Testis (tissue), 3 donors: Measurements from ENCODE around the gene ACE. TPM values are rescaled to one million over a fixed set of nuclear protein-coding genes. Genes with fewer than 3 reads are reported as not detected.

Experiments used
- DNase-seq: peaks from one replicate; pipeline ENCODE4 v3.0.0-alpha.2; 2019
- H3K27ac ChIP-seq, 2 donors: fragments of 200-600 bp; sonication (generic); one replicate each; pipeline ENCODE4 v1.5.1; 2019
- H3K27me3 ChIP-seq: fragments of 200-600 bp; sonication (generic); one replicate; pipeline ENCODE4 v1.5.1; 2019
- H3K36me3 ChIP-seq: fragments of 200-600 bp; sonication (generic); one replicate; pipeline ENCODE4 v1.5.1; 2017; ENCODE audit warnings: low read depth; ENCODE audit errors: missing control alignments
- H3K4me1 ChIP-seq: fragments of 200-600 bp; sonication (generic); one replicate; pipeline ENCODE4 v1.5.1; 2019
- H3K4me3 ChIP-seq, 2 donors: fragments of 200-600 bp; sonication (generic); one replicate each; pipeline ENCODE4 v1.5.1; 2017 to 2019
- H3K9me3 ChIP-seq: fragments of 200-600 bp; sonication (generic); one replicate; pipeline ENCODE4 v1.5.1; 2017
- CTCF ChIP-seq, 3 experiments: fragments of 450-650 bp in 2 of 3; fragments of 200-600 bp in 1 of 3; sonication (generic) in 1 of 3; IDR thresholded peaks; one replicate each; pipeline ENCODE4 v1.5.1; 2016 to 2019; ENCODE audit warnings: antibody characterized with exemption in 3 of 3, mild to moderate bottlenecking in 2 of 3, moderate library complexity in 1 of 3
- POLR2A ChIP-seq: fragments of 450-650 bp; IDR thresholded peaks from one replicate; pipeline ENCODE4 v1.6.1; 2017; ENCODE audit warnings: antibody characterized with exemption, mild to moderate bottlenecking, moderate library complexity
- WGBS, 2 donors: methylation state at CpG; one replicate each; pipeline ENCODE4 v1.1.5; 2018; 5-methylcytosine and 5-hydroxymethylcytosine counted together
- intact Hi-C: fragments of 100-400 bp; cut with DNase I; formaldehyde crosslinking; loops from one replicate; pipeline ENCODE4 v1.15.1; 2023; ENCODE audit warnings: low total_unique reads
- polyA plus RNA-seq: library from polyadenylated mRNA; stranded (reverse); fragments of 350-450 nt; fragmentation: Illumina TruSeq; extraction: RNeasy Lipid Tissue Mini Kit (QIAGEN cat#74804); gene quantifications from one replicate; pipeline ENCODE4 v1.2.3, GENCODE V29; 2014; ENCODE audit warnings: low read depth, low replicate concordance; ENCODE audit not compliant: insufficient read depth
- total RNA-seq, 2 donors: library from RNA; depleted of rRNA; stranded (reverse); fragments of >200 nt; gene quantifications; one replicate each; pipeline ENCODE4 v1.2.3, GENCODE V29; 2016

The ACE gene
- total and polyA plus RNA-seq, 3 donors from 2014 or later = 87.8 to 216 (median 174) TPM

- Histone ChIP-seq H3K27me3 (no peaks in the 10 kb centered on the region), H3K9me3 (no peaks in the 10 kb centered on the region), H3K27ac (no peak overlapping the region), H3K4me3 (no peak overlapping the region), H3K4me1 (peaks cover 40% of the 10 kb centered on the region), H3K36me3 (no peaks in the 10 kb centered on the region)
- DNase-seq = no peak
- intact Hi-C loops = loop anchor here (10.0 kb wide), 1 partner anchor 109 kb away; no protein-coding TSS in a partner anchor
- 87 to 94% methylated on average over 19 to 29 of the region's 29 CpGs for WGBS, 2 donors
- TF ChIP-seq CTCF (IDR thresholded peaks at IDR 0.05) (no peak), POLR2A (no peak)
Observed at GRCh38 chr17:63435681-63436522, 41.0 kb upstream of the ACE start.

- WGBS, 2 donors = 62 to 74% methylated on average over 9 to 17 of the region's 17 CpGs
- Histone ChIP-seq H3K27ac (no peak overlapping the region), H3K36me3 (no peaks in the 10 kb centered on the region), H3K4me1 (peaks cover 40% of the 10 kb centered on the region), H3K4me3 (no peak overlapping the region), H3K27me3 (no peaks in the 10 kb centered on the region), H3K9me3 (no peaks in the 10 kb centered on the region)
- DNase-seq = peak; percentile 55
- intact Hi-C loops = loop anchor here (10.0 kb wide), 1 partner anchor 108 kb away; no protein-coding TSS in a partner anchor
- TF ChIP-seq POLR2A (no peak), CTCF (IDR thresholded peaks at IDR 0.05) (peak in 1 of 3 experiments; percentile 14)
Observed at GRCh38 chr17:63436523-63437110, 40.2 kb upstream of the ACE start.

- peaks cover 40% of the 10 kb centered on the region for H3K4me1 ChIP-seq
Observed at GRCh38 chr17:63437287-63438091, 39.4 kb upstream of the ACE start.

More at GRCh38 chr17:63437287-63438091, 39.4 kb upstream of the ACE start:
- H3K36me3 ChIP-seq = no peaks in the 10 kb centered on the region
- intact Hi-C loops = loop anchor here (10.0 kb wide), 1 partner anchor 107 kb away; no protein-coding TSS in a partner anchor
- no peak for TF ChIP-seq POLR2A
- TF ChIP-seq CTCF (IDR thresholded peaks at IDR 0.05) = no peak
- H3K27ac ChIP-seq = no peak overlapping the region
- DNase-seq = peak; percentile 79
- no peaks in the 10 kb centered on the region for H3K27me3 ChIP-seq
- H3K4me3 ChIP-seq = peak overlapping the region in 1 of 2 donors; percentile 26
- WGBS, 2 donors = 15 to 33% methylated on average over 4 to 33 of the region's 55 CpGs
- no peaks in the 10 kb centered on the region for H3K9me3 ChIP-seq
